K562 (cell line): Measurements from ENCODE around the gene RITA1. TPM values are rescaled to one million over a fixed set of nuclear protein-coding genes. Genes with fewer than 3 reads are reported as not detected.

ENCODE experiments used
- ELF2 ChIP-seq: fragments of 250-450 bp; sonication (Bioruptor Pico); IDR thresholded peaks from 2 replicates; pipeline ENCODE4 v1.5.0; 2021; ENCODE audit warnings: mild to moderate bottlenecking
- MCM5 ChIP-seq: fragments of 450-650 bp; IDR thresholded peaks from 2 replicates; pipeline ENCODE4 v1.6.1; 2016; ENCODE audit warnings: low read depth
- PHF8 ChIP-seq: fragments of 200-600 bp; sonication (generic); IDR thresholded peaks from 2 replicates; pipeline ENCODE4 v1.6.1; 2012; ENCODE audit warnings: mixed run types, mild to moderate bottlenecking, inconsistent platforms, low read length, moderate library complexity, borderline replicate concordance
- POLR2B ChIP-seq: fragments of 450-650 bp; IDR thresholded peaks from 2 replicates; pipeline ENCODE4 v1.6.1; 2018; ENCODE audit warnings: low read depth; ENCODE audit not compliant: partially characterized antibody
- SRSF9 ChIP-seq: fragments of 200-400 bp; formaldehyde crosslinking; IDR thresholded peaks from 2 replicates; pipeline ENCODE4 v1.6.1; 2017; ENCODE audit warnings: low read depth, low read length, borderline replicate concordance
- TFE3 ChIP-seq: fragments of 450-650 bp; formaldehyde crosslinking; IDR thresholded peaks from 2 replicates; pipeline ENCODE4 v1.4.0; 2020; ENCODE audit warnings: mild to moderate bottlenecking, mixed read lengths
- XRCC3 ChIP-seq: fragments of 450-650 bp; IDR thresholded peaks from 2 replicates; pipeline ENCODE4 v1.6.1; 2017; ENCODE audit warnings: mild to moderate bottlenecking, moderate library complexity
- ZNF263 ChIP-seq: sonication (generic); formaldehyde crosslinking; IDR thresholded peaks from 2 replicates; pipeline ENCODE4 v1.8.0; 2022; ENCODE audit warnings: mild to moderate bottlenecking, missing genetic modification reagents, borderline replicate concordance
- ZNF445 ChIP-seq: fragments of 250-450 bp; sonication (Bioruptor Pico); IDR thresholded peaks from 2 replicates; pipeline ENCODE4 v1.4.0; 2020; ENCODE audit warnings: low read depth, mild to moderate bottlenecking, moderate library complexity
- polyA plus RNA-seq, 8 experiments: library from polyadenylated mRNA; depleted of rRNA in 4 of 8; stranded (reverse) in 5 of 8; unstranded in 3 of 8; fragments of >200 nt; fragmentation: Nextera tagmentation in 2 of 8; fragmentation: Illumina TruSeq in 1 of 8; extraction: Ambion mirVana in 2 of 8; extraction: Trizol in 1 of 8; gene quantifications; 2 replicates each; pipeline versions ENCODE4 v1.2.1 to v1.2.3, GENCODE V29; 2011 to 2014; ENCODE audit warnings: inconsistent platforms in 1 of 8, missing spikeins in 1 of 8
- total RNA-seq, 7 experiments: library from RNA; depleted of rRNA in 6 of 7; stranded (reverse); fragments of >200 nt in 6 of 7; fragmentation: Illumina TruSeq in 2 of 7; extraction: Trizol in 2 of 7; gene quantifications; 2 replicates each; pipeline versions ENCODE4 v1.2.1 to v1.2.3, GENCODE V29; 2011 to 2021; ENCODE audit warnings: low replicate concordance in 1 of 7
- TF ChIP-seq, protein P1 (sequence below): fragments of 450-650 bp; IDR thresholded peaks from 2 replicates; pipeline ENCODE4 v1.6.1; 2016; ENCODE audit warnings: mild to moderate bottlenecking
- TF ChIP-seq, protein P2 (sequence below): fragments of 450-650 bp; IDR thresholded peaks from 2 replicates; pipeline ENCODE4 v1.6.1; 2018; ENCODE audit not compliant: partially characterized antibody

The RITA1 gene
- total and polyA plus RNA-seq, 9 of the 15 experiments (the other 6 are each of a cell fraction or from before 2014, with no cell fraction given), result 2.8 to 40.4 (median 18.0) TPM

GRCh38 chr12:113149361-113150150, 36.0 kb upstream of the RITA1 start, which contains the start of gene CFAP73 (continued):
- TF ChIP-seq, protein P1, sequence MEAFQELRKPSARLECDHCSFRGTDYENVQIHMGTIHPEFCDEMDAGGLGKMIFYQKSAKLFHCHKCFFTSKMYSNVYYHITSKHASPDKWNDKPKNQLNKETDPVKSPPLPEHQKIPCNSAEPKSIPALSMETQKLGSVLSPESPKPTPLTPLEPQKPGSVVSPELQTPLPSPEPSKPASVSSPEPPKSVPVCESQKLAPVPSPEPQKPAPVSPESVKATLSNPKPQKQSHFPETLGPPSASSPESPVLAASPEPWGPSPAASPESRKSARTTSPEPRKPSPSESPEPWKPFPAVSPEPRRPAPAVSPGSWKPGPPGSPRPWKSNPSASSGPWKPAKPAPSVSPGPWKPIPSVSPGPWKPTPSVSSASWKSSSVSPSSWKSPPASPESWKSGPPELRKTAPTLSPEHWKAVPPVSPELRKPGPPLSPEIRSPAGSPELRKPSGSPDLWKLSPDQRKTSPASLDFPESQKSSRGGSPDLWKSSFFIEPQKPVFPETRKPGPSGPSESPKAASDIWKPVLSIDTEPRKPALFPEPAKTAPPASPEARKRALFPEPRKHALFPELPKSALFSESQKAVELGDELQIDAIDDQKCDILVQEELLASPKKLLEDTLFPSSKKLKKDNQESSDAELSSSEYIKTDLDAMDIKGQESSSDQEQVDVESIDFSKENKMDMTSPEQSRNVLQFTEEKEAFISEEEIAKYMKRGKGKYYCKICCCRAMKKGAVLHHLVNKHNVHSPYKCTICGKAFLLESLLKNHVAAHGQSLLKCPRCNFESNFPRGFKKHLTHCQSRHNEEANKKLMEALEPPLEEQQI, result no peak
- TF ChIP-seq ZNF263 (CRISPR knock-in tag), result no peak
- TF ChIP-seq PHF8, result no peak
- TF ChIP-seq ELF2 (CRISPR knock-in tag), result no peak
- no peak for TF ChIP-seq MCM5
- TF ChIP-seq POLR2B, result no peak
- TF ChIP-seq ZNF445 (CRISPR knock-in tag), result no peak
- no peak for TF ChIP-seq XRCC3
- TF ChIP-seq, protein P2, sequence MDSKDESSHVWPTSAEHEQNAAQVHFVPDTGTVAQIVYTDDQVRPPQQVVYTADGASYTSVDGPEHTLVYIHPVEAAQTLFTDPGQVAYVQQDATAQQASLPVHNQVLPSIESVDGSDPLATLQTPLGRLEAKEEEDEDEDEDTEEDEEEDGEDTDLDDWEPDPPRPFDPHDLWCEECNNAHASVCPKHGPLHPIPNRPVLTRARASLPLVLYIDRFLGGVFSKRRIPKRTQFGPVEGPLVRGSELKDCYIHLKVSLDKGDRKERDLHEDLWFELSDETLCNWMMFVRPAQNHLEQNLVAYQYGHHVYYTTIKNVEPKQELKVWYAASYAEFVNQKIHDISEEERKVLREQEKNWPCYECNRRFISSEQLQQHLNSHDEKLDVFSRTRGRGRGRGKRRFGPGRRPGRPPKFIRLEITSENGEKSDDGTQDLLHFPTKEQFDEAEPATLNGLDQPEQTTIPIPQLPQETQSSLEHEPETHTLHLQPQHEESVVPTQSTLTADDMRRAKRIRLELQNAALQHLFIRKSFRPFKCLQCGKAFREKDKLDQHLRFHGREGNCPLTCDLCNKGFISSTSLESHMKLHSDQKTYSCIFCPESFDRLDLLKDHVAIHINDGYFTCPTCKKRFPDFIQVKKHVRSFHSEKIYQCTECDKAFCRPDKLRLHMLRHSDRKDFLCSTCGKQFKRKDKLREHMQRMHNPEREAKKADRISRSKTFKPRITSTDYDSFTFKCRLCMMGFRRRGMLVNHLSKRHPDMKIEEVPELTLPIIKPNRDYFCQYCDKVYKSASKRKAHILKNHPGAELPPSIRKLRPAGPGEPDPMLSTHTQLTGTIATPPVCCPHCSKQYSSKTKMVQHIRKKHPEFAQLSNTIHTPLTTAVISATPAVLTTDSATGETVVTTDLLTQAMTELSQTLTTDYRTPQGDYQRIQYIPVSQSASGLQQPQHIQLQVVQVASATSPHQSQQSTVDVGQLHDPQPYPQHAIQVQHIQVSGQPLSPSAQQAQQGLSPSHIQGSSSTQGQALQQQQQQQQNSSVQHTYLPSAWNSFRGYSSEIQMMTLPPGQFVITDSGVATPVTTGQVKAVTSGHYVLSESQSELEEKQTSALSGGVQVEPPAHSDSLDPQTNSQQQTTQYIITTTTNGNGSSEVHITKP, result no peak
- no peak for TF ChIP-seq TFE3 (CRISPR knock-in tag)
- no peak for TF ChIP-seq SRSF9
